ENCODE results near the gene RASAL2.
"Not testable (repeated sequence)": the region's sequence is repeated elsewhere in the genome, so short reads cannot be mapped to it uniquely, and the experiment has no call there.

RASAL2 gene

DNA sequence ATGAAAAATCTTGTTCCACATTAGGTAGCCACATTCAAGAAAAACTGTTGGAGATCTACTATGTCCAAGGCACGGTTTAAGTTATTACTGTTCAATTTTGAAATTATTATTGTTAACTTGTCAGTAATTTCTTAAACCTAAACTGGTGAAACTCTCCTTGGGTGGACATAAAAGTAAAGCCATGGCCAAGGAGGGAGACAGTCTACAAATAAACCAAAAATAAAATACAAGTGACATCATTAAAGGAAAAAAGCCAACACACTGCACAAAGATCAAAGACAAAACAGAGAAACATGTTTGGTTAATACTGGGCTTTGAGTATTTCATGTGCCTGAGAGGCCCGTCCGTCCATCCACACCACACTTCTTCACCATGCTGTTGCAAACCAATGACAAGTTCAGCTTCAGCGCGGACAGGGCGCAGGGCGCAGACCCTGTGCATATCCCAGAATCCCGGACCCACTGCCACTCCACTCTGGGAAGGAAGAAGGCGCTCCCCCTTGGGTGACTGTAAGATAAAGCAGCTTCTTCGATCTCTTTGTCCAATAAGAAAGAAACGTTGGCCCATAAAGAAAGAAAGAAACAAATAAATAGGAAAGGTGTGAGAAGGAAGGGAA lies 918 bp upstream of the RASAL2 start:
- Mint-ChIP-seq H3K27ac (no peak overlapping the region), H3K4me3 (peak overlapping the region; percentile 74), H3K27me3 (peaks cover 78% of the 10 kb centered on the region), H3K9me3 (peaks cover 12% of the 10 kb centered on the region), H3K4me1 (ENCODE audit: low read depth) (peaks cover 11% of the 10 kb centered on the region), H3K36me3 (ENCODE audit: low read depth) (no peaks in the 10 kb centered on the region)

DNA sequence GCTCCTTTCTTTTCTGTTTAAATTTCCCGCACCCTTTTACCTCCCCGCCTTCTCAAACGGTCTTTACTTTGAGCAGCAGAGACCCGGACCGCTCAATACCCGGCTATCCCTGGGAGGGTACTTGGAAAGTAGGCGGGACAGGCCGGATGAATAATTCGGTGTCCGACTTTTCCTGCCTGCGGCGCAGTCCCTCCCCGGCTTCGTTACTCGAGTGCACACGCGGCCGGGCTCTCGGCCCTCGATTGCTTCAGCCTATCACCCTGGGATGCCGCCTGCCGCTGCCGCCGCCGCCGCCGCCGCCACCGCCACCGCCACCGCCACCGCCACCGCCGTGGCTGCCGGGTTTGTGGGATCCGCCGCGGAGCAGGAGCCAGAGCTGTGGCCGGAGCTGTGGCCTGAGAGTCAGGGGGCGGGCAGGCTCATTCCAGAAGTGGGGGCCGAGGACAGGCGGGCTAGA lies 382 bp upstream of the RASAL2 start:
- no peaks in the 10 kb centered on the region for H3K36me3 Mint-ChIP-seq (ENCODE audit: low read depth)
- H3K27me3 Mint-ChIP-seq: peaks cover 76% of the 10 kb centered on the region
- H3K4me1 Mint-ChIP-seq (ENCODE audit: low read depth): peaks cover 11% of the 10 kb centered on the region
- peaks cover 9% of the 10 kb centered on the region for H3K9me3 Mint-ChIP-seq
- H3K4me3 Mint-ChIP-seq: peak overlapping the region; percentile 74
- no peak overlapping the region for H3K27ac Mint-ChIP-seq

DNA sequence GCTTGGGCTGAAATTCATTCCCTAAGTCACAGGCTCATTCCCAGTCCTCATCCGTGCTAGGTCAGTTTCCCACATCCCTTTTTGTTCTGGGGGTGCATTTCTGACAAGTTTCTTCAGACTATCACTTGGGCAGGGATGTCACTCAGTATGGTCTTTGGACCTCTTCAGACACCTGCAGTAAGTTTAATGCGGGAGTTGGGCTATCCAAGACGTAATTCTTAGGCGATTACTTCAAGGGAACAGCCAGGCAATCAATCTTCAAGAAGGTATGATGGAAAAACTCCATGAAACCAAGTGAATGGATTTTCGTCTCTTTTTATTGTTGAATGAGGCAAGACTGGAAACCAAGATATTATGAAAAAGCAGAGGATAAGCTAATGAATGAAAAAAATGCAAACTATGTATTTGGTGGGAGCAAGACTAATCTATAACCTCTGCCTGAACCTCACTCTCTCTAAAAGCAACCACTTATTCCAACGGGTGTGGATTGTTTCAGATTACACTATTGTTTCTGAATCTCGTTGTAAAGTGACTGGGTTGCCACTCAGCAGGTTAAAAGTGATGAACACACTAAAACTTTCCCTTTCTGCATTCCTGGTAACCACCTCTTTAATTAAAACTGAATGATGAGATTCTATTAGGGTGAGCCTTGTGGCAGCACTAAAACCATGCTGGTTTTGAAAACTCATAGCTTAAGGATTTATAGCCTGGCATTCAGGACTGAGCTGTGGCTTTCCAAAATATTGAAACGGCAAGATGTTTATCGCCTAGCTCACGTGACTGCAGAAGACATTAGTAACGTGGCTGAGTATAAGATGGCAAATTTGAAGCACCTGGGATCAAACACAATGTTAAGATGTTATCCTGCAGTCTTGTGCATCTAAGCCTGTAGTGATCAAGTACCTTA lies 1.1 kb downstream of the RASAL2 start:
- Mint-ChIP-seq H3K36me3 (ENCODE audit: low read depth) (no peaks in the 10 kb centered on the region), H3K4me3 (peak overlapping the region; percentile 9), H3K9me3 (no peaks in the 10 kb centered on the region), H3K4me1 (ENCODE audit: low read depth) (peaks cover 11% of the 10 kb centered on the region), H3K27me3 (peaks cover 69% of the 10 kb centered on the region), H3K27ac (no peak overlapping the region)

DNA sequence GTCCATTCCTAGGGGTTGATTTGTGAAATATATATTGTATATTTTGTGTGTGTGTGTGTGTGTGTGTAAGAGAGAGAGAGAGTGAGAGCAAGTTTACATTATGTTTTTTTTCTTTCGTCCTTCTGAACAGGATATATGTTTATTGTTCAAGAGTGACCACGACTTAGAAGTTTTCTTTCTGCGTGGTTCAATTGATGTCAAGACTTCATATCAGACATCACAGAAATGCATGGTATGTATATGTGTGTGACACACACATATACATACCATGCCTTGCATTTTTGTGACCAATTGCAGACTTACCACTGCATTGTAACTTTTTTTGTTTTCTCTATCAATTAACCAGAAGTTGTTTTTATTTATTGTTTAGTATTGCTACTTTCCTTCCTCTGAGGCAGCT lies 2.5 kb downstream of the RASAL2 start:
- Mint-ChIP-seq H3K4me3 (no peak overlapping the region), H3K27me3 (peaks cover 59% of the 10 kb centered on the region), H3K9me3 (no peaks in the 10 kb centered on the region), H3K36me3 (ENCODE audit: low read depth) (no peaks in the 10 kb centered on the region), H3K4me1 (ENCODE audit: low read depth) (peaks cover 11% of the 10 kb centered on the region), H3K27ac (no peak overlapping the region)

DNA sequence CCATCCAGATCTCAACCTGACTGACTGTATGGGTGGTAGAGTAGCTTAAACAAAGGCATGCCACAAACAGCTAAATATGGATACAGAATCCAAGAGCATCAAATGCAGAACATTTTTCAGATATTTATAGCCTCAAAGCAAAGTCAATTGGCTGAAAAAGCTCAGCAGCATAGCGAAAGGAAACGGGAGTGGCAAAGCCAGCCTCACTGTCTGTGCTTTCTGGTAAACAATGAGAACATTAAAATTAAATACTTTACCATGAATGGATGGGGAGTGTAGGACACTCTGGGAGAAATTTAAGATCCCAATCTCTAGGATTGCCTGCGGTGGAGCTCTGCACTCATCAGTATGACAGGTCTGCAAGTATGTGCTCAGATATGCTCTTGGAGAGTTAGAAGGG lies 4.4 kb downstream of the RASAL2 start:
- peaks cover 42% of the 10 kb centered on the region for H3K27me3 Mint-ChIP-seq
- no peaks in the 10 kb centered on the region for H3K36me3 Mint-ChIP-seq (ENCODE audit: low read depth)

DNA sequence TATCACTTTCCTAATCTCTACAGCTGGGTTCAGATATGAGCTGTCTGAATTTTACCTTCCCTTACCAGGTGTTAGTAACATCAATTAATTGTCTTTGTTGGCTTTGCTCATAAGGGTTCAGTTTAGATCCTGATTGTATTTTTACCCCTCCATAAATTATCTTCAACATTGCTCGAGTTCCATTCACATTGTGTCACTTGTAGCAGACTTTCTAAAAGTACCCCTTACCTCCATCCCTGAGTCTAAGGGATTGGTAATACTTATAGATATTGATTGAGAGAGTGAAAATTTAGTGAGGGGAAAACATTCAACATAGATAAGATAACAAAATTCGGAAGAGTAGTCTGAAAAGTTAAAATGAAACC lies 7.3 kb downstream of the RASAL2 start:
- H3K4me3 Mint-ChIP-seq: no peak overlapping the region
- H3K36me3 Mint-ChIP-seq (ENCODE audit: low read depth): no peaks in the 10 kb centered on the region
- no peaks in the 10 kb centered on the region for H3K9me3 Mint-ChIP-seq
- H3K4me1 Mint-ChIP-seq (ENCODE audit: low read depth): no peaks in the 10 kb centered on the region
- H3K27me3 Mint-ChIP-seq: peaks cover 22% of the 10 kb centered on the region
- H3K27ac Mint-ChIP-seq: no peak overlapping the region

More for the DNA sequence above, 4.4 kb downstream of the RASAL2 start:
- no peak overlapping the region for H3K4me3 Mint-ChIP-seq
- H3K27ac Mint-ChIP-seq: no peak overlapping the region
- peaks cover 3% of the 10 kb centered on the region for H3K4me1 Mint-ChIP-seq (ENCODE audit: low read depth)
- H3K9me3 Mint-ChIP-seq: no peaks in the 10 kb centered on the region

DNA sequence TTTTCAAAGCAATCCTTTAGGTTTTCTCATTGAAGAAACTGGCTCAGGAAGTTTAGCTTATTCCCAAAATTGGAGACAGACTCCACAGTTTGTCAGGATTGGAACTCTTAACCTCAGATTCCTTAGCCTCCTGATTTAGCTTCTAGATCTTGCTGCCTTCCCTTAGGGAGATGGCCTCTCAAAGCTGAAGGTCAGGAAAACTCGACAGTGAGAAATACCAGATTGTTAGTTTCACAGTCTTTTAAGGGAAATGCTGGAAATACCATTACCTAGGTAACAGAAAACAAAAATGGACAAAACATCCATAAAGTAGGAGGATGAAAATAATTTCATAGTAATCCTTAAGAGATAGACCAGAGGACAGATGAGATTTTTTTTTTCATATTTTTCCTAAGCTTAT lies 7.8 kb downstream of the RASAL2 start:
- Mint-ChIP-seq H3K36me3 (ENCODE audit: low read depth) (no peaks in the 10 kb centered on the region), H3K9me3 (no peaks in the 10 kb centered on the region), H3K4me1 (ENCODE audit: low read depth) (no peaks in the 10 kb centered on the region), H3K27ac (no peak overlapping the region), H3K4me3 (no peak overlapping the region), H3K27me3 (peaks cover 18% of the 10 kb centered on the region)

DNA sequence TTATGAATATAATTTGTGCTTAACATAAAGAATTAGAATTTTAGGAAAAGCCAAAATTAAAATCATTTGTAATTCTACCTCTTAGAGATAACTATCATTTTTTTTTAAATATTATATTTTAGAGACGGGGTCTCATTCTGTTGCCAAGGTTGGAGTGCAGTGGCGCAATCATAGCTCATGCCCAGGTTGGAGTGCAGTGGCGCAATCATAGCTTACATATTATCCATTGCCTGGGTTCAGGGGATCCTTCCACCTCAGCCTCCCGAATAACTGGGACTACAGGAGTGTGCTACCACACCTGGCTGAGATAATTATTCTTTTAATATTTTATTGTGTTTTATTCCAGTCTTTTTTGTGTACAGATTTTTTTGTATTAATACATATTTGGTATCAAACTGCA lies 8.3 kb downstream of the RASAL2 start:
- H3K9me3 Mint-ChIP-seq: no peaks in the 10 kb centered on the region
- no peak overlapping the region for H3K27ac Mint-ChIP-seq
- no peak overlapping the region for H3K4me3 Mint-ChIP-seq
- no peaks in the 10 kb centered on the region for H3K36me3 Mint-ChIP-seq (ENCODE audit: low read depth)
- no peaks in the 10 kb centered on the region for H3K4me1 Mint-ChIP-seq (ENCODE audit: low read depth)
- H3K27me3 Mint-ChIP-seq: peaks cover 13% of the 10 kb centered on the region

DNA sequence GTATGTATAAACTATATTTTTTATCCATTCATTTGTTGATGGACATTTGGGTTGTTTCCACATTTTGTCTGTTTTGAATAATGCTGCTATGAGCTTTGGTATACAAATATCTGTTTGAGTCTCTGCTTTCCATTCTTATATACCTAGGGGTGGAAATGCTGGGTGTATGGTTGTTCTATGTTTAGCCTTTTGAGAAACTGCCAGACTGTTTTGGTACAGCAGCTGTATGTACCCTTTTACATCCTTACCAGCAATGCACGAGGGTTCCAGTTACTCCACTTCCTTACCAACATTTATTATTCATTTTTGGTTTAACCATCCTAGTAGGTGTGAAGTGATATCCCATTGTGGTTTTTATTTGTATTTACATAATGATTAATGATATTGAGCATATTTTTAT lies 13.9 kb downstream of the RASAL2 start:
- Mint-ChIP-seq H3K27me3 (no peaks in the 10 kb centered on the region), H3K36me3 (ENCODE audit: low read depth) (no peaks in the 10 kb centered on the region), H3K4me3 (no peak overlapping the region), H3K4me1 (ENCODE audit: low read depth) (no peaks in the 10 kb centered on the region), H3K27ac (no peak overlapping the region), H3K9me3 (no peaks in the 10 kb centered on the region)

DNA sequence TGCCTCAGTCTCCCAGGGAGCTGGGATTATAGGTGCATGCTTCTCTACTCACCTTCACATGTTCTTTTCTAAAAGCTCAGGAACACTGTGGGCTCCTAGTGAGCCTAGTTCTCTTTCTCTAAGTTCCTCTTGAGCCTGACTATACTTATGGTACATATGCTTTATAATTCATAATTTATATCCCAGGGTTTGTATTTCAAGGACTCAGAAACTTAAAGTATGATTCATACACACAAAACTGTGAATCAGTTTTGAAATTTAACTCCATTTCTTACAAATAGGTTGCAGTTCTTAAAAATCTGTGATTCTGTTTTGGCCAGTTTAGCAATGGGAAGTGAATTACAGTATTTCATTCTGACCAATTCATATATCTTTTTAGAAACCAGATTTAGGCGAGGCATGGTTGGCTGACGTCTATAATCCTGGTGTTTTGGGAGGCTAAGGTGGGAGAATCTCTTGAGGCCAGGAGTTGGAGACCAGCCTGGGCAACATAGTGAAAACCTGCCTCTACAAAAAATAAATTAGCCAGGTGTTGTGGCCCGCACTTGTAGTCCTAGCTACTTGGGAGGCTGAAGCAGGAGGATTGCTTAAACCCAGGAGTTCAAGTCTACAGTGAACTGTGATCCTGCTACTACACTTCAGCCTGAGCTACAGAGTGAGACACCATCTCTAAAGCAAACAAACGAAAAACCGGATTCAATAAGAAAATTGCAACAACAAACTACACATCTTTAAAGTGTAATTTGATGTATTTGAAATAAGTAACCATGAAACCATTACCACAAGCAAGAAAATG lies 15.6 kb downstream of the RASAL2 start:
- Mint-ChIP-seq H3K27ac (no peak overlapping the region), H3K36me3 (ENCODE audit: low read depth) (no peaks in the 10 kb centered on the region), H3K9me3 (no peaks in the 10 kb centered on the region), H3K27me3 (no peaks in the 10 kb centered on the region), H3K4me1 (ENCODE audit: low read depth) (no peaks in the 10 kb centered on the region), H3K4me3 (no peak overlapping the region)

DNA sequence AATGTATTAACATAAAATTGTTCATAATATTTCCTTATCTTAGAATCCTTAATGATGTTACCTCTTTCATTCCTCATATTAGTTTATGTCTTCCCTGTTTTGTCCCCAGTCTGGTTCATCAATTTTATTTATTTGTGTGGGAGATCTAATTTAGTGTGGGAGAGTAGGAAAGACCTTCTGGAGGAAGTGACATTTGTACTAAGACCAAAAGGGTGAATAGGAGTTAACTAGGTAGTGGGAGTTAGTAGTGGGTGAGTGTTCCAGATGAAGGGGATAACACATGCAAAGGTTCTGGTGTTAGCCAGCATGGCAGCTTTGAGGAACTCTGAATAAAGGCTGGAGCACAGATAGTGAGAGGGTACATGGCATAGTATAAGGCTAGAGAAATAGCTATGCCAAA lies 21.4 kb downstream of the RASAL2 start:
- Mint-ChIP-seq H3K36me3 (ENCODE audit: low read depth) (no peaks in the 10 kb centered on the region), H3K9me3 (peaks cover 4% of the 10 kb centered on the region), H3K27me3 (no peaks in the 10 kb centered on the region), H3K27ac (no peak overlapping the region), H3K4me1 (ENCODE audit: low read depth) (no peaks in the 10 kb centered on the region), H3K4me3 (no peak overlapping the region)

DNA sequence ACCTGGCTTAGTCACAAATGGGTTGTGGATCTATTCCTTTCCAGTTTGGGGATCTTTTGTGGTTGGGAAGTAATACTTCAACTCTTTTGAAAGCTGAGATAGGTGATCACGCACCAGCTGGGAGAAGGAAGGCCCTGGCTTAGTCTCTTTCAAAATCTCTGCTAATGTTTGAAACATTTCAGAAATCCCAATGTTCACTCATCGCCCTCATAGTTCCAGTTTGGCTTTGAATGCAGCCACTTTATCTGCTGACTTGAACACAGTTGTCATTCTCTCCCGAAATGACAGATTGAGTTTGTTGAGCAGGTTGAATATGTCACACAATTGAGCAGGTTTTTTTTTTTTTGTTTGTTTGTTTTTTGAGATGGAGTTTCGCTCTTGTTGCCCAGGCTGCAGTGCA lies 24.6 kb downstream of the RASAL2 start:
- Mint-ChIP-seq H3K27ac (no peak overlapping the region), H3K9me3 (peaks cover 4% of the 10 kb centered on the region), H3K4me1 (ENCODE audit: low read depth) (no peaks in the 10 kb centered on the region), H3K27me3 (peaks cover 4% of the 10 kb centered on the region), H3K36me3 (ENCODE audit: low read depth) (no peaks in the 10 kb centered on the region), H3K4me3 (no peak overlapping the region)

DNA sequence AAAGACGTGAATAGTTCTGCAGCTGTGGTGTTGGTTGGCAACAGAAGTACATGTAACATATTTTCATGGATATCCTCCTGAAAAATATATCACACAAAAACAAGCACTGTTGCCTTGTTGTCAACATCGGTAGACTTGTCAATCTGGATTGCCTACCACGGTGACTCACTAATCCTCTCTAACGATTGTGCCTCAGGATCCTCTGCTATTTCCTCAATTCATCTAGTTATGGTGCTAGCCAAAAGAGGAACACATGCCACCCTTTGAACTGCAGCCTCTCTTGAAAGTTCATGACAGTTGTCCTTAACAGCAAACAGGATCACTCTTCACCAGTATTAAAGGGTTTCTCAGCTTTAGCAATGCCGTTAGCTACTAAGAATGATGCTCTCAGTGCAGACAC lies 25.7 kb downstream of the RASAL2 start:
- Mint-ChIP-seq H3K36me3 (ENCODE audit: low read depth) (no peaks in the 10 kb centered on the region), H3K27ac (no peak overlapping the region), H3K4me3 (no peak overlapping the region), H3K4me1 (ENCODE audit: low read depth) (no peaks in the 10 kb centered on the region), H3K9me3 (peaks cover 4% of the 10 kb centered on the region), H3K27me3 (peaks cover 4% of the 10 kb centered on the region)

DNA sequence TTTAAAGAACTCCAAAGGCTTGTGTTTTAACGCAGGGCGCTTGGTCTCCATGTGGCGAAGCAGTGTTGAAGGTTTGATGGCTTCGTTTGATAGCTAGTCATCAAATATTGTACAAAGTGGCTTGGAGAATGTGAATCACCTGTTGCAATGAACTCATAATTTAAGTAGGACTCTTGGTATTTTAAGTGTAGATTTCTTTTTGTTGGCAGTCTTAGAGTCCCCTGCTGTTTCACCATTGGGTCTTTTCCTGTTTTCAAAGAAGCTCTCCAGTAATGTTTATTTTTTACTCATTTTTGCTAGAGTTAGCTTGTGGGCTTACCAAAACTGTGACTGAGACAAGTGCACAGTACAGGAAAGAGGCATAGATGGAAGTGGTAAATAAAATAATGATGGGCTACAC lies 26.2 kb downstream of the RASAL2 start:
- no peaks in the 10 kb centered on the region for H3K4me1 Mint-ChIP-seq (ENCODE audit: low read depth)
- H3K9me3 Mint-ChIP-seq: peaks cover 3% of the 10 kb centered on the region
- peaks cover 4% of the 10 kb centered on the region for H3K27me3 Mint-ChIP-seq
- no peaks in the 10 kb centered on the region for H3K36me3 Mint-ChIP-seq (ENCODE audit: low read depth)
- no peak overlapping the region for H3K27ac Mint-ChIP-seq
- no peak overlapping the region for H3K4me3 Mint-ChIP-seq

DNA sequence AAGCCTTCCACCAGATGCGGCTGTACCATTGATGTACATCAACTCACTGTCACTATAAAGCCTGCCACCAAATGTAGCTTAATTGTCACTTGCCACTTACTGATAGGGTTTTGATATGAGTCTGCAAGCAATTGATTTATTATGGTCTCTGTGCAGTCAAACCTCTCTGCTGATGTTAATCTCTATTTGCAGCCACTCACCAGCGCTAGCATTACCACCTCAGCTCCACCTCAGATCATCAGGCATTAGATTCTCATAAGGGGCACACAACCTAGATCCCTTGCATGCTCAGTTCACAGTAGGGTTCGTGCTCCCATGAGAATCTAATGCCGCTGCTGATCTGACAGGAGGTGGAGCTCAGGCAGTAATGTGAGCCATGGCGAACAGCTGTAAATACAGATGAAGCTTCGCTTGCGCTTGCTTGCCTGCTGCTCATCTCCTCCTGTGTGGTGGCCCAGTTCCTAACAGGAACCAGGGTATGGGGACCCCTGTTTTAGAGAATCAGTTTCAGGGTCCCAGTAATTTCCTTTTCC lies 26.7 kb downstream of the RASAL2 start:
- not testable (repeated sequence) for H3K4me1 Mint-ChIP-seq (ENCODE audit: low read depth); H3K27ac Mint-ChIP-seq; H3K4me3 Mint-ChIP-seq; H3K9me3 Mint-ChIP-seq; H3K27me3 Mint-ChIP-seq; H3K36me3 Mint-ChIP-seq (ENCODE audit: low read depth)

Data from stimulated activated naive CD8-positive, alpha-beta T cell treated with anti-CD3 and anti-CD28 coated beads, Interleukin-15, Interleukin-2, amounts not matched to agents 100 ng/mL and 50 ng/mL, for 24 hours (primary cell).